GM12892 (cell line): ENCODE measurements around the gene ZNF576.

Experiments
- POLR2A ChIP-seq: IDR thresholded peaks from 2 replicates; pipeline ENCODE4 v1.6.1; 2011; ENCODE audit warnings: low read depth, low read length, control low read depth
- POLR2AphosphoS5 ChIP-seq: IDR thresholded peaks from 2 replicates; pipeline ENCODE4 v1.6.1; 2011; ENCODE audit warnings: low read depth, low read length, control low read depth

GRCh38 chr19:43575955-43576878 is 20.2 kb upstream of the ZNF576 start:
- TF ChIP-seq POLR2A (no peak), POLR2AphosphoS5 (no peak)
